HFFc6 (cell line): ENCODE results near the gene WDR86. TPM values are rescaled to one million over a fixed set of nuclear protein-coding genes. Genes with fewer than 3 reads are reported as not detected.

Source experiments
- DNase-seq: peaks from one replicate; pipeline ENCODE4 v3.0.0-alpha.2; 2018
- H3K27ac Mint-ChIP-seq: 2 replicates; pipeline ENCODE4 v1.8.0; 2020; ENCODE audit warnings: mild to moderate bottlenecking, mixed read lengths
- H3K27me3 Mint-ChIP-seq: 2 replicates; pipeline ENCODE4 v1.8.0; 2021; ENCODE audit warnings: mild to moderate bottlenecking, moderate library complexity, mixed read lengths; ENCODE audit not compliant: insufficient read depth
- H3K36me3 Mint-ChIP-seq: 2 replicates; pipeline ENCODE4 v1.8.0; 2021; ENCODE audit warnings: low read depth, mixed read lengths
- H3K4me1 Mint-ChIP-seq: 2 replicates; pipeline ENCODE4 v1.8.0; 2020; ENCODE audit warnings: low read depth, mixed read lengths
- H3K4me3 Mint-ChIP-seq: 2 replicates; pipeline ENCODE4 v1.8.0; 2020; ENCODE audit warnings: mild to moderate bottlenecking, moderate library complexity, mixed read lengths
- H3K9me3 Mint-ChIP-seq: 2 replicates; pipeline ENCODE4 v1.8.0; 2020; ENCODE audit warnings: mild to moderate bottlenecking, mixed read lengths
- total RNA-seq, 6 experiments: library from RNA; stranded (reverse); fragmentation: NEBNext Ultra II Directional; extraction: Animal tissue kit (Norgen Biotek cat#: 25700); gene quantifications; 2 replicates in 1 of 6; 3 replicates in 5 of 6; pipeline ENCODE4 v1.2.3, GENCODE V29; 2021
- TF ChIP-seq, protein P1 (sequence below): fragments of 200-600 bp; sonication (generic); IDR thresholded peaks from 2 replicates; pipeline ENCODE4 v1.5.0; 2021; ENCODE audit warnings: antibody characterized with exemption, mild to moderate bottlenecking

The WDR86 gene
- total RNA-seq, 6 experiments from 2014 or later, result not detected

DNA sequence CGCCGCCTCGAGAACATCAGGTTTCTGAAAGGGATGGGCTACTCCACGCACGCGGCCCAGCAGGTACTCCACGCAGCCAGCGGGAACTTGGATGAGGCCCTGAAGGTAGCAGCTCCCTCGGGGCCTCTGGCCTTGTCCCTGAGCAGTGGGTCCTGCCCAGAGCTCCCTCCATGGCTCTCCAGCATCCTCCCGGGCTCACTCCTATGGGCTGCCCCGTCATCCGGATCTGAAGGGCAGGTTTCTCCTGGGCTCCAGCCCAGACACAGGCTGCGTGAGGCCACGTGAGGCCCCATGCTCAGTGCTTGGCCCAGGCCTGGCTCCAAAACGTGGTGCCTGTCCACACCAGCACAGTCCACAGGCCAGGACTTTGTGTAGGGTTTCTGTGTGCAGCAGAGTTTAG lies 35.7 kb downstream of the WDR86 start:
- H3K9me3 Mint-ChIP-seq, result no peaks in the 10 kb centered on the region
- no peak overlapping the region for H3K27ac Mint-ChIP-seq
- TF ChIP-seq, protein P1, sequence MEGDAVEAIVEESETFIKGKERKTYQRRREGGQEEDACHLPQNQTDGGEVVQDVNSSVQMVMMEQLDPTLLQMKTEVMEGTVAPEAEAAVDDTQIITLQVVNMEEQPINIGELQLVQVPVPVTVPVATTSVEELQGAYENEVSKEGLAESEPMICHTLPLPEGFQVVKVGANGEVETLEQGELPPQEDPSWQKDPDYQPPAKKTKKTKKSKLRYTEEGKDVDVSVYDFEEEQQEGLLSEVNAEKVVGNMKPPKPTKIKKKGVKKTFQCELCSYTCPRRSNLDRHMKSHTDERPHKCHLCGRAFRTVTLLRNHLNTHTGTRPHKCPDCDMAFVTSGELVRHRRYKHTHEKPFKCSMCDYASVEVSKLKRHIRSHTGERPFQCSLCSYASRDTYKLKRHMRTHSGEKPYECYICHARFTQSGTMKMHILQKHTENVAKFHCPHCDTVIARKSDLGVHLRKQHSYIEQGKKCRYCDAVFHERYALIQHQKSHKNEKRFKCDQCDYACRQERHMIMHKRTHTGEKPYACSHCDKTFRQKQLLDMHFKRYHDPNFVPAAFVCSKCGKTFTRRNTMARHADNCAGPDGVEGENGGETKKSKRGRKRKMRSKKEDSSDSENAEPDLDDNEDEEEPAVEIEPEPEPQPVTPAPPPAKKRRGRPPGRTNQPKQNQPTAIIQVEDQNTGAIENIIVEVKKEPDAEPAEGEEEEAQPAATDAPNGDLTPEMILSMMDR, result no peak
- no peak overlapping the region for H3K4me3 Mint-ChIP-seq
- DNase-seq, result no peak
- no peaks in the 10 kb centered on the region for H3K4me1 Mint-ChIP-seq
- no peaks in the 10 kb centered on the region; the same call in 1 of the 2 replicates for H3K36me3 Mint-ChIP-seq
- peaks cover 2% of the 10 kb centered on the region; the same call in 1 of the 2 replicates for H3K27me3 Mint-ChIP-seq

DNA sequence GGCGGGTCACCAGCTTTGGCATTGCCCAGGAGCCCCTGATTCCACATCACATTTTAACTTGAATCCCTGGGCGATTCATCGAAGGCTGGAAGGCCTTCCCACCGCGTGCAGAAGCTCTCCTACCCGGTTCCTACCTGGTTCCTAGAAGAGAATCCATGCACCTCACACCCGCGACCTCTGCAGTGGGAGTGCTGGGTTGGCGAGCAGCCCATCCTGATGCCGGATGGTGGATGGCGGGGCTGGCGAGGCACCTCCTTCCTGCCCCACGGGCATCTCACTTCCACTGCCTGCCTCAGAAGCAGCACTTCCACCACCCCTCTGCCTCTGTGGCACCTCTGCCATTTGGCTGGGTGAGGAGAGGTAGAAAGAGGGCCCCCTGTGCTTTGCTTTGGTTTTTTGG lies 36.2 kb downstream of the WDR86 start:
- H3K27ac Mint-ChIP-seq, result no peak overlapping the region
- no peaks in the 10 kb centered on the region; the same call in 1 of the 2 replicates for H3K36me3 Mint-ChIP-seq
- H3K27me3 Mint-ChIP-seq, result peaks cover 2% of the 10 kb centered on the region; the same call in 1 of the 2 replicates
- TF ChIP-seq, protein P1, result no peak
- no peaks in the 10 kb centered on the region for H3K4me1 Mint-ChIP-seq
- H3K4me3 Mint-ChIP-seq, result no peak overlapping the region
- no peak for DNase-seq
- H3K9me3 Mint-ChIP-seq, result no peaks in the 10 kb centered on the region

DNA sequence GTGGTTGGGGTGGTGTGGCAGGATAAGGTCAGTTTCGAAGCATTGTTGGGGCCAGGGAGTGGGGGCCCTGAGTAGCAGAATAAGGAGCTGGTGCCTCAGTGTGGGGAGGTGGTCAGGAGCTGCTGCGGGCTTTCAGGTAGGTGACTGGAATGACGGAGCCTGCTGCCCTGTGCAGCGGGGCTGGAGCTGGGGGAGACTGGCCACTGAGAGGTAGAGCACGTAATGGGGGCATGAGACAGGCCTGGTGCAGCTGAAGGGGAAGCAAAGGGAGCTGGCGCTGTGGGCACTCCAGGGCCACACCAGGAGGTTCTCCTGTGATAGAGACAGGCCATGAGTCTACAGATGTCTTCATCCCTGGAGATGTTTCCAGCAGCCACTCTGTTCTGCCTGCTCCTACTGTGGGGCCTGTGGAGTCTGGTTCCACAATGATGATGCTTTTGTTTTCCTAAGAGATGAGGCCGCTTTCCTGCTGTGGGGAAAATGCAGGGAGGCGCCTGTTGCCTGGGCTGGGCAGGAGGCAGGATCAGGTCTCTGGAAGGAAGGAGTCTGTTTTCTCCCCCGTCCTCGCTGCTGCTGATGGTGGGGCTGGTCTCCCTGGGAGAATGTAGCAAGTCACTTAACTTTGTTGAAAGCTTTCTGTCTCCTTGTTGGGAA lies 37.1 kb downstream of the WDR86 start:
- Mint-ChIP-seq H3K27me3 (peaks cover 2% of the 10 kb centered on the region; the same call in 1 of the 2 replicates), H3K36me3 (no peaks in the 10 kb centered on the region; the same call in 1 of the 2 replicates), H3K9me3 (no peaks in the 10 kb centered on the region), H3K4me3 (no peak overlapping the region), H3K27ac (no peak overlapping the region), H3K4me1 (peaks cover 7% of the 10 kb centered on the region)
- DNase-seq, result no peak
- TF ChIP-seq, protein P1, result no peak

DNA sequence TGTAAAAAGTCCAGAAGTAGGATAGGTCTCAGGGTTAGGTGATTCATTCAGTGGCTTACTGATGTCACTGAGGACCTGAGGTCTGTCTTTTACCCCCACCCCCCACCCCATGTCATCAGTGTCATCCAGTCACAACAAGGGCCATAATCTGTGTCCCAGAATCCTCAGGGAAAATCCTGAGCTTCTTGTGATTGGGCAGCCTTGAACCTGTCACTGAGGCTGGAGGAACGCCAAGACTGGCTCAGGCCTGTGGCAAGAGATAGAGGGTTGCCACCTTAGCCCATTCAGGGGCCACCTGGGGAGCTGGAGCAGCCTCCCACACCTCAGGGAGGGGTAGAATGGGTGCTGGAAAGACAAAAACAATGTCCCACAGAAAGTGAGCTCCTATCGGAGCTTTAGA lies 38.6 kb downstream of the WDR86 start:
- H3K4me1 Mint-ChIP-seq, result peaks cover 22% of the 10 kb centered on the region
- no peak overlapping the region for H3K4me3 Mint-ChIP-seq
- H3K9me3 Mint-ChIP-seq, result no peaks in the 10 kb centered on the region
- peaks cover 2% of the 10 kb centered on the region; the same call in 1 of the 2 replicates for H3K27me3 Mint-ChIP-seq
- TF ChIP-seq, protein P1, result no peak
- no peak for DNase-seq
- H3K27ac Mint-ChIP-seq, result no peak overlapping the region
- H3K36me3 Mint-ChIP-seq, result no peaks in the 10 kb centered on the region; the same call in 1 of the 2 replicates

DNA sequence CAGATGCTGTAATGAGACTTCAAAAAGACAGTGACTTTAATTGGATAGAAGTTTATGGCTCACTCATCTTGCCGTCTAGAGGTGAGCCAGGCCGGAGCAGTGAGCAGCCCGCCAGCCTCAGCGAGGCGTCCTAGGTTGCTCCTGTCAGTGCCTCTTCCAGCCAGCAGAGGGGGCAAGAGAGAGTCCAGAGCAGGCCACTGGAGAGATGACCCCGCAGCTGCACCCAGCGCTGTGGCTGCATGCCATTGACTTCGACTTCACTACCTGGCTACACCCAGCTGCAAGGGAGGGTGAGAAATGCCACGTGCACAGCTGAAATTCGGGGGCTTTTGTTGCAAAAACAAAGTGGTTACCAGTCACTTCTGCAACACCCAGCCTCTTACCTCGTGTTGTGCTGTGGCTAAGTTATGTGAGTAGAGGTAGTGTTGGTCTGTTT lies 41.7 kb downstream of the WDR86 start:
- no peak overlapping the region for H3K4me3 Mint-ChIP-seq
- H3K27me3 Mint-ChIP-seq, result no peaks in the 10 kb centered on the region
- peaks cover 35% of the 10 kb centered on the region for H3K4me1 Mint-ChIP-seq
- H3K9me3 Mint-ChIP-seq, result no peaks in the 10 kb centered on the region
- peak; percentile 56 for DNase-seq
- peaks cover 4% of the 10 kb centered on the region; the same call in 1 of the 2 replicates for H3K36me3 Mint-ChIP-seq
- TF ChIP-seq, protein P1, result peak; percentile 93
- H3K27ac Mint-ChIP-seq, result 0 out of 2 replicates have a peak overlapping the region, but pooled peaks have one; percentile 40
